ENCODE results near the gene TBC1D23.

- no peak for TF ChIP-seq CTCF (IDR thresholded peaks at IDR 0.05; ENCODE audit: insufficient read depth, low read depth, low read length)
- no peak for TF ChIP-seq EZH2 (IDR thresholded peaks at IDR 0.05; ENCODE audit: insufficient read depth, low read length)
These were observed 34.3 kb downstream of the TBC1D23 start for GRCh38 chr3:100295089-100295488.

All from astrocyte (in vitro differentiated cells and primary cell).